DND-41 (cell line): ENCODE data around the gene RAB33A.

Experiments used
- ATAC-seq: fragments of 200-7000 bp; cut with Tn5 transposase; 3 replicates; pipeline ENCODE4 v1.9.1; 2021; ENCODE audit warnings: low read depth; ENCODE audit not compliant: insufficient read depth
- DNase-seq: peaks from one replicate; pipeline ENCODE4 v3.0.0-alpha.2; 2020
- H2AFZ ChIP-seq: 2 replicates; pipeline ENCODE4 v1.6.0; 2012; ENCODE audit warnings: low read depth, low read length
- H3K27ac ChIP-seq: 2 replicates; pipeline ENCODE4 v1.5.1; 2012; ENCODE audit warnings: low read length, inconsistent platforms
- H3K27me3 ChIP-seq: fragments of 200-600 bp; sonication (generic); 2 replicates; pipeline ENCODE4 v1.6.0; 2012; ENCODE audit warnings: low read length, mild to moderate bottlenecking, inconsistent platforms; ENCODE audit not compliant: insufficient read depth, poor library complexity
- H3K36me3 ChIP-seq: 2 replicates; pipeline ENCODE4 v1.5.1; 2012; ENCODE audit warnings: low read length, inconsistent platforms; ENCODE audit not compliant: insufficient read depth
- H3K4me1 ChIP-seq: 2 replicates; pipeline ENCODE4 v1.5.1; 2012; ENCODE audit warnings: mild to moderate bottlenecking, low read length; ENCODE audit not compliant: insufficient read depth
- H3K4me2 ChIP-seq: 2 replicates; pipeline ENCODE4 v1.6.0; 2012; ENCODE audit warnings: mild to moderate bottlenecking, moderate library complexity, low read length, inconsistent platforms; ENCODE audit not compliant: insufficient read depth
- H3K4me3 ChIP-seq, 2 experiments: fragments of 200-600 bp in 1 of 2; shearing (Covaris generic) in 1 of 2; 2 replicates each; pipeline ENCODE4 v1.5.1; 2012 to 2016; ENCODE audit warnings: inconsistent platforms in 2 of 2, low read length in 2 of 2, mild to moderate bottlenecking in 2 of 2, low read depth in 1 of 2, moderate library complexity in 1 of 2
- H3K79me2 ChIP-seq: 2 replicates; pipeline ENCODE4 v1.6.0; 2012; ENCODE audit warnings: low read length, inconsistent platforms; ENCODE audit not compliant: insufficient read depth
- H3K9ac ChIP-seq: 2 replicates; pipeline ENCODE4 v1.6.0; 2012; ENCODE audit warnings: low read depth, mild to moderate bottlenecking, inconsistent platforms, low read length, moderate library complexity
- H3K9me3 ChIP-seq: 2 replicates; pipeline ENCODE4 v1.5.1; 2012; ENCODE audit warnings: low read length, moderate library complexity, mild to moderate bottlenecking, inconsistent platforms; ENCODE audit not compliant: insufficient read depth, severe bottlenecking
- H4K20me1 ChIP-seq: 2 replicates; pipeline ENCODE4 v1.6.0; 2012; ENCODE audit warnings: low read length; ENCODE audit not compliant: insufficient read depth
- CTCF ChIP-seq: IDR thresholded peaks from 2 replicates; pipeline ENCODE4 v1.5.1; 2012; ENCODE audit warnings: borderline replicate concordance, low read length, moderate library complexity, mild to moderate bottlenecking; ENCODE audit not compliant: poor library complexity, severe bottlenecking; ENCODE audit errors: extremely low read depth
- EZH2 ChIP-seq: IDR thresholded peaks from 3 replicates; pipeline ENCODE4 v1.6.1; 2012; ENCODE audit warnings: borderline replicate concordance, low read depth, mild to moderate bottlenecking, moderate library complexity, low read length, inconsistent platforms; ENCODE audit not compliant: severe bottlenecking

RAB33A gene

GRCh38 chrX:130186651-130187050 lies 14.9 kb downstream of the RAB33A start:
- peaks cover 5% of the 10 kb centered on the region for H3K36me3 ChIP-seq
- no peaks in the 10 kb centered on the region for H4K20me1 ChIP-seq
- ATAC-seq (no peak), DNase-seq (no peak)
- H3K79me2 ChIP-seq: no peaks in the 10 kb centered on the region
- H3K4me1 ChIP-seq: peaks cover 4% of the 10 kb centered on the region; the same call in 1 of the 2 replicates
- H3K4me3 ChIP-seq: no peak overlapping the region
- TF ChIP-seq EZH2 (no peak), CTCF (no peak)
- no peaks in the 10 kb centered on the region for H3K9me3 ChIP-seq
- H3K9ac ChIP-seq: no peak overlapping the region
- H2AFZ ChIP-seq: no peak overlapping the region
- no peak overlapping the region for H3K27ac ChIP-seq
- H3K4me2 ChIP-seq: no peak overlapping the region
- no peaks in the 10 kb centered on the region for H3K27me3 ChIP-seq

- Histone ChIP-seq H3K4me2 (no peak overlapping the region), H3K9me3 (no peaks in the 10 kb centered on the region), H2AFZ (no peak overlapping the region), H3K9ac (no peak overlapping the region), H4K20me1 (no peaks in the 10 kb centered on the region), H3K79me2 (no peaks in the 10 kb centered on the region), H3K4me1 (0 out of 2 replicates have a peak, but pooled peaks cover 4% of the 10 kb centered on the region), H3K4me3 (no peak overlapping the region), H3K36me3 (no peaks in the 10 kb centered on the region), H3K27me3 (no peaks in the 10 kb centered on the region), H3K27ac (no peak overlapping the region)
- TF ChIP-seq EZH2: no peak
- TF ChIP-seq CTCF: no peak
- ATAC-seq (no peak), DNase-seq (no peak)
These were observed 19.0 kb downstream of the RAB33A start for GRCh38 chrX:130190801-130191200.

GRCh38 chrX:130196466-130196865 lies 24.7 kb downstream of the RAB33A start:
- H3K27ac ChIP-seq: no peak overlapping the region
- H3K9ac ChIP-seq: no peak overlapping the region
- H3K4me2 ChIP-seq: no peak overlapping the region
- H4K20me1 ChIP-seq: no peaks in the 10 kb centered on the region
- TF ChIP-seq EZH2 (no peak), CTCF (no peak)
- H2AFZ ChIP-seq: no peak overlapping the region
- no peaks in the 10 kb centered on the region for H3K27me3 ChIP-seq
- no peaks in the 10 kb centered on the region for H3K36me3 ChIP-seq
- DNase-seq: no peak
- H3K4me1 ChIP-seq: 0 out of 2 replicates have a peak, but pooled peaks cover 4% of the 10 kb centered on the region
- H3K4me3 ChIP-seq: no peak overlapping the region
- H3K79me2 ChIP-seq: no peaks in the 10 kb centered on the region
- ATAC-seq: no peak
- H3K9me3 ChIP-seq: no peaks in the 10 kb centered on the region

GRCh38 chrX:130197464-130197863 lies 25.7 kb downstream of the RAB33A start:
- no peak for DNase-seq
- no peaks in the 10 kb centered on the region; the same call in 1 of the 2 replicates for H3K36me3 ChIP-seq
- H3K9ac ChIP-seq: no peak overlapping the region
- H3K4me3 ChIP-seq: no peak overlapping the region
- H3K27ac ChIP-seq: no peak overlapping the region
- TF ChIP-seq CTCF: no peak
- TF ChIP-seq EZH2: no peak
- no peak for ATAC-seq
- H4K20me1 ChIP-seq: no peaks in the 10 kb centered on the region
- H3K4me1 ChIP-seq: no peaks in the 10 kb centered on the region
- no peak overlapping the region for H2AFZ ChIP-seq
- no peak overlapping the region for H3K4me2 ChIP-seq
- H3K9me3 ChIP-seq: no peaks in the 10 kb centered on the region
- H3K79me2 ChIP-seq: no peaks in the 10 kb centered on the region
- H3K27me3 ChIP-seq: no peaks in the 10 kb centered on the region
